HCT116 (cell line): ENCODE results near the gene TRPM3. TPM values are rescaled to one million over a fixed set of nuclear protein-coding genes. Genes with fewer than 3 reads are reported as not detected.

Source experiments
- ATAC-seq: fragments of 200-7000 bp; cut with Tn5 transposase; 2 replicates; pipeline ENCODE4 v1.9.1; 2020; ENCODE audit warnings: mild to moderate bottlenecking, moderate library complexity
- BruUV-seq: library from RNA; stranded (reverse); fragments of 400-500 nt; replicated peaks from 2 replicates; lab custom pipeline; 2021; lab: Mats Ljungman, UMichigan
- CTCF ChIA-PET: fragments of 300-600 bp; sonication (Branson Sonifier 250); formaldehyde crosslinking; loops from one replicate; lab custom pipeline; 2021; ENCODE audit warnings: antibody characterized with exemption; lab: Charles Lee
- POLR2A ChIA-PET: fragments of 300-600, 350-600 bp; sonication (Branson Sonifier 250); formaldehyde crosslinking; loops from one replicate; lab custom pipeline; 2021; ENCODE audit warnings: antibody characterized with exemption; lab: Charles Lee
- RAD21 ChIA-PET, 2 experiments: fragments of 300-600 bp; sonication (Branson Sonifier 250); formaldehyde crosslinking; loops; one replicate each; lab custom pipeline; 2023; ENCODE audit warnings: low total read pairs in 2 of 2; ENCODE audit not compliant: uncharacterized antibody in 2 of 2, unreplicated experiment in 2 of 2, low non-redundant PET in 1 of 2; lab: Charles Lee
- DNase-seq: peaks from one replicate; pipeline ENCODE4 v3.0.0-alpha.2; 2010; ENCODE audit warnings: low read depth, low spot score
- H2AFZ ChIP-seq: fragments of 200-600 bp; shearing (Covaris generic), sonication (generic); 2 replicates; pipeline ENCODE4 v1.6.1; 2017; ENCODE audit warnings: low read depth, mixed run types, mixed read lengths, antibody characterized with exemption, low read length; ENCODE audit not compliant: poor library complexity, severe bottlenecking
- H3K27ac ChIP-seq: 2 replicates; pipeline ENCODE4 v1.5.1; 2012; ENCODE audit warnings: low read depth, low read length
- H3K27me3 ChIP-seq: fragments of 200-600 bp; sonication (generic); 2 replicates; pipeline ENCODE4 v1.6.1; 2016; ENCODE audit warnings: mixed run types, low read length, mixed read lengths; ENCODE audit not compliant: insufficient read depth
- H3K36me3 ChIP-seq, 2 experiments: fragments of 200-500 bp in 1 of 2; fragments of 200-600 bp in 1 of 2; sonication (Bioruptor generic) in 1 of 2; sonication (generic) in 1 of 2; 2 replicates each; pipeline versions ENCODE4 v1.5.1 to v1.6.1; 2014 to 2016; ENCODE audit warnings: low read length in 2 of 2, inconsistent platforms in 1 of 2, mixed read lengths in 1 of 2, mixed run types in 1 of 2; ENCODE audit not compliant: insufficient read depth in 2 of 2, control insufficient read depth in 1 of 2
- H3K4me1 ChIP-seq, 2 experiments: fragments of 200-600 bp in 1 of 2; sonication (generic) in 1 of 2; 2 replicates each; pipeline versions ENCODE4 v1.5.1 to v1.6.1; 2012 to 2017; ENCODE audit warnings: low read length in 2 of 2, inconsistent platforms in 1 of 2, mild to moderate bottlenecking in 1 of 2, mixed read lengths in 1 of 2, mixed run types in 1 of 2, moderate library complexity in 1 of 2; ENCODE audit not compliant: insufficient read depth in 2 of 2, control insufficient read depth in 1 of 2
- H3K4me2 ChIP-seq: fragments of 200-600 bp; sonication (generic); 2 replicates; pipeline ENCODE4 v1.6.1; 2017; ENCODE audit warnings: mixed run types, low read length, mixed read lengths
- H3K4me3 ChIP-seq, 2 experiments: fragments of 200-600 bp in 1 of 2; sonication (generic) in 1 of 2; replicated peaks in 1 of 2; 2 replicates each; pipeline ENCODE4 v1.5.1; 2011 to 2016; ENCODE audit warnings: low read length in 2 of 2, control low read depth in 1 of 2, low read depth in 1 of 2, mild to moderate bottlenecking in 1 of 2, mixed read lengths in 1 of 2, mixed run types in 1 of 2
- H3K79me2 ChIP-seq: fragments of 200-600 bp; sonication (generic); 2 replicates; pipeline ENCODE4 v1.6.1; 2017; ENCODE audit warnings: mild to moderate bottlenecking, mixed run types, low read length, moderate library complexity, mixed read lengths; ENCODE audit not compliant: insufficient read depth
- H3K9ac ChIP-seq: fragments of 200-600 bp; sonication (generic); 2 replicates; pipeline ENCODE4 v1.6.1; 2016; ENCODE audit warnings: low read length, mixed read lengths
- H3K9me2 ChIP-seq: fragments of 200-600 bp; sonication (generic), shearing (Covaris generic); 2 replicates; pipeline ENCODE4 v1.6.1; 2017; ENCODE audit warnings: mixed run types, mild to moderate bottlenecking, moderate library complexity; ENCODE audit not compliant: insufficient read depth
- H3K9me3 ChIP-seq, 2 experiments: fragments of 200-500 bp in 1 of 2; fragments of 200-600 bp in 1 of 2; sonication (Bioruptor generic) in 1 of 2; sonication (generic) in 1 of 2; 2 replicates each; pipeline ENCODE4 v1.6.1; 2014 to 2017; ENCODE audit warnings: low read length in 2 of 2, mixed read lengths in 2 of 2, inconsistent platforms in 1 of 2, low read depth in 1 of 2, mild to moderate bottlenecking in 1 of 2, mixed run types in 1 of 2, moderate library complexity in 1 of 2; ENCODE audit not compliant: control insufficient read depth in 1 of 2, insufficient read depth in 1 of 2
- H4K20me1 ChIP-seq: fragments of 200-600 bp; sonication (generic), shearing (Covaris generic); 2 replicates; pipeline ENCODE4 v1.6.1; 2017; ENCODE audit warnings: mixed run types, mild to moderate bottlenecking, moderate library complexity; ENCODE audit not compliant: insufficient read depth
- CBX3 ChIP-seq: IDR thresholded peaks from 2 replicates; pipeline ENCODE4 v1.6.1; 2012; ENCODE audit warnings: low read depth
- CEBPB ChIP-seq: IDR thresholded peaks from 2 replicates; pipeline ENCODE4 v1.6.1; 2012; ENCODE audit warnings: low read depth
- EGR1 ChIP-seq: IDR thresholded peaks from 2 replicates; pipeline ENCODE4 v1.6.1; 2012; ENCODE audit warnings: low read depth
- EZH2 ChIP-seq: fragments of 200-600 bp; sonication (generic); IDR thresholded peaks from 2 replicates; pipeline ENCODE4 v1.6.1; 2017; ENCODE audit warnings: antibody characterized with exemption, mixed run types
- EZH2phosphoT487 ChIP-seq: fragments of 200-600 bp; IDR thresholded peaks from 2 replicates; pipeline ENCODE4 v1.6.1; 2018; ENCODE audit warnings: antibody characterized with exemption, borderline replicate concordance
- FOSL1 ChIP-seq: IDR thresholded peaks from 2 replicates; pipeline ENCODE4 v1.6.1; 2012; ENCODE audit warnings: low read depth
- SRF ChIP-seq: IDR thresholded peaks from 2 replicates; pipeline ENCODE4 v1.6.1; 2012; ENCODE audit warnings: low read depth
- TCF7L2 ChIP-seq: IDR thresholded peaks from 2 replicates; pipeline ENCODE4 v1.7.0; 2011; ENCODE audit warnings: borderline replicate concordance, inconsistent platforms; ENCODE audit not compliant: insufficient read depth, insufficient read length; ENCODE audit errors: extremely low read depth
- ZBTB33 ChIP-seq: IDR thresholded peaks from 2 replicates; pipeline ENCODE4 v1.6.1; 2011; ENCODE audit warnings: mild to moderate bottlenecking, low read length, moderate library complexity; ENCODE audit not compliant: insufficient replicate concordance; ENCODE audit errors: extremely low read depth
- intact Hi-C: fragments of 100-400 bp; cut with micrococcal nuclease; formaldehyde crosslinking; loops from 2 replicates; pipeline ENCODE4 v1.10.0; 2022
- total RNA-seq: library from RNA; stranded (reverse); gene quantifications from one replicate; pipeline ENCODE4 v1.2.1, GENCODE V29; 2021; ENCODE audit not compliant: unreplicated experiment
- TF ChIP-seq, protein P1 (sequence below): IDR thresholded peaks from 2 replicates; pipeline ENCODE4 v1.6.1; 2012

The TRPM3 gene
- total RNA-seq, 1 experiment from 2014 or later = not detected

DNA sequence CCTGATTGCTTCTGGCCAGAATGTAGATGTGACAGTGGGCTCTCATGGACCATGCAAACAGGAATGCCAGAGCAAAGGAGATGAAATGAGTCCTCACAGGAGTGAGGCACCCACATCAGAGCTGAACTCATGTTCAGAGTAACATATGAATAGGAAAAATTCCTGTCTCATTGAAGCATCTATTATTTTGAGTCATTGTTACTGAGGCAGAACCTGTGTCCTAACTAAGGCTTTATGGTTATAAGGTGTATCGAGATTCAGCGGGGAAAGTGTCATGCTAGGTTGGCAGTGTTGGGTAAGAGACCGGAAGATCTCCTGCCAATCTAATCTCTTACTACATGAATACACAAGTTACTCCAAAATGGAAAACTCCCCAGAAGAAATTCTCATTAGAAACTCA lies 304.1 kb downstream of the TRPM3 start:
- no peak overlapping the region for H3K4me2 ChIP-seq
- TF ChIP-seq, protein P1, sequence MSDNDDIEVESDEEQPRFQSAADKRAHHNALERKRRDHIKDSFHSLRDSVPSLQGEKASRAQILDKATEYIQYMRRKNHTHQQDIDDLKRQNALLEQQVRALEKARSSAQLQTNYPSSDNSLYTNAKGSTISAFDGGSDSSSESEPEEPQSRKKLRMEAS = no peak
- TF ChIP-seq, all 23 proteins: peak for 0
- Histone ChIP-seq H4K20me1 (no peaks in the 10 kb centered on the region), H3K4me3 (no peak overlapping the region), H3K36me3 (no peaks in the 10 kb centered on the region), H3K9me3 (no peaks in the 10 kb centered on the region), H3K9me2 (no peaks in the 10 kb centered on the region), H2AFZ (no peak overlapping the region), H3K9ac (no peak overlapping the region), H3K27me3 (peaks cover 32% of the 10 kb centered on the region), H3K27ac (no peak overlapping the region), H3K79me2 (no peaks in the 10 kb centered on the region), H3K4me1 (no peaks in the 10 kb centered on the region)
- ATAC-seq (no peak), DNase-seq (no peak)
- ChIA-PET CTCF (no interaction called here), RAD21 (no interaction called here), POLR2A (no interaction called here)
- intact Hi-C loops = no loop called here
- no TSS peak for BruUV-seq

DNA sequence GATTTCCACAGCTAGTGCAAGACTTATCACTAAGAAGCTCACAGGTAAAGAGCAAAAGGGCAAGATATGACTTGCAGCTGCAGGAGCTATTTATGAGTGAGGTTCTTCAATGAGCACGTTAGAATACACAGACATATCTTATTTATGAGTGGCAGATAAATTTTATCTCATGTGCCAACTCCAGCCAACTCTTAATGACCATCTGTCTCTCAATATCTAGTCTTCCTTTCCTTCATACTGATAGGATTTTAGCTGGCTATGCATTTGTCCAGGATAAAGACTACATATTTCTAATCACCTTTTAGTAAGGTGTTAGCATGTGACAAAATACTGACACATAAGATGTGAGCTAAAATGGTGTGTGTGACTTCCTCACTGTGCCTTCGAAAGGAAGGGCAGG lies 304.5 kb downstream of the TRPM3 start:
- RAD21 ChIA-PET = no interaction called here
- no peak overlapping the region for H2AFZ ChIP-seq
- no peaks in the 10 kb centered on the region for H3K9me2 ChIP-seq
- no peak overlapping the region for H3K27ac ChIP-seq
- H3K27me3 ChIP-seq = peaks cover 36% of the 10 kb centered on the region
- H3K4me1 ChIP-seq = no peaks in the 10 kb centered on the region
- no peak overlapping the region for H3K4me3 ChIP-seq
- TF ChIP-seq TCF7L2 = no peak
- TF ChIP-seq CBX3 = no peak
- no peak for TF ChIP-seq CEBPB
- no peak for TF ChIP-seq ZBTB33
- no peak for TF ChIP-seq SRF
- no peak for TF ChIP-seq EZH2phosphoT487
- no peak for TF ChIP-seq EZH2
- no peak for TF ChIP-seq FOSL1
- TF ChIP-seq EGR1 = no peak
- BruUV-seq = no TSS peak
- H3K4me2 ChIP-seq = no peak overlapping the region
- no peak for ATAC-seq
- POLR2A ChIA-PET = no interaction called here
- no peaks in the 10 kb centered on the region for H3K36me3 ChIP-seq
- CTCF ChIA-PET = no interaction called here
- DNase-seq = no peak
- no peaks in the 10 kb centered on the region for H4K20me1 ChIP-seq
- H3K79me2 ChIP-seq = no peaks in the 10 kb centered on the region
- H3K9me3 ChIP-seq = no peaks in the 10 kb centered on the region
- no peak overlapping the region for H3K9ac ChIP-seq
- intact Hi-C loops = no loop called here
